Type B pancreatic cell (in vitro differentiated cells): Measurements from ENCODE around the gene DPP10. TPM values are rescaled to one million over a fixed set of nuclear protein-coding genes. Genes with fewer than 3 reads are reported as not detected.

Experiments used
- DNase-seq: peaks from one replicate; pipeline ENCODE4 v3.0.0; 2021; ENCODE audit warnings: mixed read lengths; ENCODE audit not compliant: unreplicated experiment; ENCODE audit errors: extremely low spot score
- H3K27ac Mint-ChIP-seq: 2 replicates; pipeline ENCODE4 v1.8.0; 2021; ENCODE audit warnings: mild to moderate bottlenecking, mixed read lengths
- H3K27me3 Mint-ChIP-seq: 2 replicates; pipeline ENCODE4 v1.8.0; 2021; ENCODE audit warnings: mixed read lengths
- H3K36me3 Mint-ChIP-seq: 2 replicates; pipeline ENCODE4 v1.8.0; 2021; ENCODE audit warnings: mixed read lengths
- H3K4me1 Mint-ChIP-seq: one replicate; pipeline ENCODE4 v1.8.0; 2021; ENCODE audit warnings: mixed read lengths; ENCODE audit not compliant: unreplicated experiment
- H3K4me3 Mint-ChIP-seq: 2 replicates; pipeline ENCODE4 v1.8.0; 2021; ENCODE audit warnings: mild to moderate bottlenecking, mixed read lengths
- H3K9me3 Mint-ChIP-seq: 2 replicates; pipeline ENCODE4 v1.8.0; 2021; ENCODE audit warnings: mixed read lengths
- total RNA-seq: library from RNA; stranded (reverse); gene quantifications from 2 replicates; pipeline ENCODE4 v1.2.1, GENCODE V29; 2021; ENCODE audit warnings: low replicate concordance
- TF ChIP-seq, protein P1 (sequence below): fragments of 200-600 bp; sonication (generic); conservative IDR thresholded peaks from 2 replicates; pipeline ENCODE4 v1.5.0; 2021; ENCODE audit warnings: antibody characterized with exemption, mild to moderate bottlenecking

DPP10 gene
- total RNA-seq, 1 donor from 2014 or later = 8.8 TPM

DNA sequence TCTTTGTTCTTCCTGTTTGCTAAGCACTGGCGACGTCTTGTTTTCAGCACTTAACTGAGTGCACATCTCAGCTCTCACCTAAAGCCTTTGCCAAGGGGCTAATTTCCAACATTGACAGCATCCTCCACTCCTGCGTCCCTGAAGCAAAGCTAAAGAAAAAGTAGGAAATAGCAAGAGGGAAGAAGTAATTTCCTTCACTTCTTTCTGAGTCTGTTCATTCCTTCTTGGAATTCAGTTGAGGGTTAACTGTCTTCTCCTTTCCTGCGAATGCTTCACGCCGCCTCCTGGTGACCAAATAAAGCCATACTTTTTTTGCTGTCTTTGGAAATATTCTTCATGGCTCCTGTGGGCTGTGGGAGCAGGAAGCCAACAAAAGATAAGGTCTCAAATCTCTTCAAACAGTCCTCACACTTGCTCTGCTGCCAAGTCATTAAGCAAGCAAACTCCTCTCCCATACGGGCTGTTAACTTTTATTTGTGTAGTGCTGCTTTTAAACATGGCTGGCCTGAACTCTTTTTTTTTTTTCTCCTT, 100.9 kb downstream of the DPP10 start:
- no peaks in the 10 kb centered on the region for H3K27me3 Mint-ChIP-seq
- peaks cover 7% of the 10 kb centered on the region for H3K4me1 Mint-ChIP-seq
- TF ChIP-seq, protein P1, sequence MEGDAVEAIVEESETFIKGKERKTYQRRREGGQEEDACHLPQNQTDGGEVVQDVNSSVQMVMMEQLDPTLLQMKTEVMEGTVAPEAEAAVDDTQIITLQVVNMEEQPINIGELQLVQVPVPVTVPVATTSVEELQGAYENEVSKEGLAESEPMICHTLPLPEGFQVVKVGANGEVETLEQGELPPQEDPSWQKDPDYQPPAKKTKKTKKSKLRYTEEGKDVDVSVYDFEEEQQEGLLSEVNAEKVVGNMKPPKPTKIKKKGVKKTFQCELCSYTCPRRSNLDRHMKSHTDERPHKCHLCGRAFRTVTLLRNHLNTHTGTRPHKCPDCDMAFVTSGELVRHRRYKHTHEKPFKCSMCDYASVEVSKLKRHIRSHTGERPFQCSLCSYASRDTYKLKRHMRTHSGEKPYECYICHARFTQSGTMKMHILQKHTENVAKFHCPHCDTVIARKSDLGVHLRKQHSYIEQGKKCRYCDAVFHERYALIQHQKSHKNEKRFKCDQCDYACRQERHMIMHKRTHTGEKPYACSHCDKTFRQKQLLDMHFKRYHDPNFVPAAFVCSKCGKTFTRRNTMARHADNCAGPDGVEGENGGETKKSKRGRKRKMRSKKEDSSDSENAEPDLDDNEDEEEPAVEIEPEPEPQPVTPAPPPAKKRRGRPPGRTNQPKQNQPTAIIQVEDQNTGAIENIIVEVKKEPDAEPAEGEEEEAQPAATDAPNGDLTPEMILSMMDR = peak; percentile 55
- H3K9me3 Mint-ChIP-seq = no peaks in the 10 kb centered on the region
- no peak for DNase-seq
- no peaks in the 10 kb centered on the region for H3K36me3 Mint-ChIP-seq
- H3K4me3 Mint-ChIP-seq = no peak overlapping the region
- no peak overlapping the region for H3K27ac Mint-ChIP-seq

DNA sequence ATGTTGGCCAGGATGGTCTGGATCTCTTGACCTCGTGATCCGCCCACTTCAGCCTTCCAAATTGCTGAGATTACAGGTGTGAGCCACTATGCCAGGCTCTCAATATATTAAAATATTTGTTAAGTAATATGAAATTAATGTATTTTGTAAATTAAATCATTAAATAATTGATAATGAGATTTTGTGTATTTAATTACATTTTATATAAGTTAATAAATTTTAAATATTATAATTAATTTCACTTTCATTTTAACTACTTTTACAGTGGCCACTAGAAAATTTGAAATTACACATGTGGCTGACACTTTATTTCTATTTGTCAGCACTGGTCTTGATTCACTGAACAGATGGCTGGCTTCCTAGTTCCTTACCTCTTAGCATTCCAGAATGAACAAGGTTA, 102.6 kb downstream of the DPP10 start:
- DNase-seq = no peak
- peaks cover 10% of the 10 kb centered on the region for H3K4me1 Mint-ChIP-seq
- no peaks in the 10 kb centered on the region for H3K27me3 Mint-ChIP-seq
- TF ChIP-seq, protein P1 = no peak
- no peaks in the 10 kb centered on the region for H3K36me3 Mint-ChIP-seq
- no peak overlapping the region for H3K4me3 Mint-ChIP-seq
- no peaks in the 10 kb centered on the region for H3K9me3 Mint-ChIP-seq
- no peak overlapping the region for H3K27ac Mint-ChIP-seq

DNA sequence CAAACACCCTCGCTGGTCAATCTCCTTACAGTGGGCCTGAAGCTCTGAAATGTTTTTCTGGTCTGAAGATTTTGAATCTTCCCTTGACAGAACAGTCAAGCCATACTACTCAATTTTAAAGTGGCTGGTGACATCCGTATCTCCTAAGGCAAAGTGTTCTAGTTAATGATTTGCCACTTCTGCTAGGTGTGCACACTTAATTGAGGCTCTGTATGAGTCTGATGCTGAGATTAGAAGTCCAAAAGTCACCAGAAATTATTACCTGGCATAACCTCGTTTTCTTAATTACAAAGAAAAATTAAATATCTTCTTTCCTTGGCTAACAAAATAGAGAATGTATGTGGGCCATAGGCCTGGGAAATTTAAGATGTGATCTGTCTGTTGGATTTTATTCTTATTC, 104.1 kb downstream of the DPP10 start:
- H3K4me3 Mint-ChIP-seq = no peak overlapping the region
- no peak for DNase-seq
- H3K36me3 Mint-ChIP-seq = no peaks in the 10 kb centered on the region
- H3K4me1 Mint-ChIP-seq = peaks cover 11% of the 10 kb centered on the region
- TF ChIP-seq, protein P1 = no peak
- H3K27ac Mint-ChIP-seq = no peak overlapping the region
- H3K27me3 Mint-ChIP-seq = peaks cover 4% of the 10 kb centered on the region
- H3K9me3 Mint-ChIP-seq = no peaks in the 10 kb centered on the region

DNA sequence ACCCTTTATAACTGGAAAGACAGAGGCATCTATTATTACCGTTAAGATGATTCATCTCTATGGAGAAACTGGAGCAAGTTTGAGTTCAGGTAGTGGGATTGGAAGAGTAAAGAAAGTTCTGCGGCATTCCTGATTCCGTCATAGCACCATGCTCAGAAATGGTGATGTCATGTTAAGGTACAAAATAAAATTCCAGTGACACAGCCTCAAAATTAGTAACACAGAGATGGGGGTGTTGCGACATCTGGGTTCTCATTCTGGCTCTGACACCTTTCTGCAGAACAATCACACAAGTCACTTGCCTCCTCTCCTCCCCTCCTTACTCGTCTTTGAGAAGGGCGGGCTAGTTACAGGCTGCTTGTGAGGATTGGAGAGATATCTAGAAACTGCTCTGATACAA, 105.7 kb downstream of the DPP10 start:
- peaks cover 9% of the 10 kb centered on the region for H3K27me3 Mint-ChIP-seq
- no peak overlapping the region for H3K27ac Mint-ChIP-seq
- H3K4me3 Mint-ChIP-seq = no peak overlapping the region
- DNase-seq = no peak
- no peaks in the 10 kb centered on the region for H3K9me3 Mint-ChIP-seq
- H3K4me1 Mint-ChIP-seq = peaks cover 11% of the 10 kb centered on the region
- TF ChIP-seq, protein P1 = no peak
- no peaks in the 10 kb centered on the region for H3K36me3 Mint-ChIP-seq

DNA sequence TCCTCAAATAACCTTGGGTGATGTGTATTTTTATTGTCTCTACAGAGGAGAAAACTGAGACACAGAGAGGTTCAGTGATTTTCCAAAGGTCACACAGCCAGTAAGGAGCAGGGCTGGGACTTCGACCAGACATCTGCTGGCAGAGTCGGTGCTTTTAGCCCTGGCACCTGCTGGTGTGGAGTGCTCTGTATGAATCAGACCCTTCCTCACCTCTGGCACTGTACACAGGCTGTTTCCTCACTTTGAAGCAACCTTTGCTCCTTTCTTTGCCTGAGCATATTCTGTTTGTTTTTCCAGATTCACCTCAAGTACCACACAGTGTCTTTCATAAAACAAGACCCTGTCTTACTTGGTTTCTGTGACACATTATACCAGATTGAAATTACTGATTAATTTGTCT, 107.9 kb downstream of the DPP10 start:
- Mint-ChIP-seq H3K27ac (no peak overlapping the region), H3K27me3 (peaks cover 12% of the 10 kb centered on the region), H3K9me3 (no peaks in the 10 kb centered on the region), H3K4me1 (peaks cover 11% of the 10 kb centered on the region), H3K36me3 (no peaks in the 10 kb centered on the region), H3K4me3 (no peak overlapping the region)
- no peak for DNase-seq
- TF ChIP-seq, protein P1 = no peak
